NCI-H1105 (cell line): ENCODE results near the gene SEMA4D.

Experiments
- DNase-seq: peaks from one replicate; lab custom pipeline; 2025; lab: John Stamatoyannopoulos, UW

Gene SEMA4D

GRCh38 chr9:89368550-89368949 is 129.4 kb downstream of the SEMA4D start:
- DNase-seq: no peak

GRCh38 chr9:89367726-89368437 is 130.0 kb downstream of the SEMA4D start:
- no peak for DNase-seq

DNA sequence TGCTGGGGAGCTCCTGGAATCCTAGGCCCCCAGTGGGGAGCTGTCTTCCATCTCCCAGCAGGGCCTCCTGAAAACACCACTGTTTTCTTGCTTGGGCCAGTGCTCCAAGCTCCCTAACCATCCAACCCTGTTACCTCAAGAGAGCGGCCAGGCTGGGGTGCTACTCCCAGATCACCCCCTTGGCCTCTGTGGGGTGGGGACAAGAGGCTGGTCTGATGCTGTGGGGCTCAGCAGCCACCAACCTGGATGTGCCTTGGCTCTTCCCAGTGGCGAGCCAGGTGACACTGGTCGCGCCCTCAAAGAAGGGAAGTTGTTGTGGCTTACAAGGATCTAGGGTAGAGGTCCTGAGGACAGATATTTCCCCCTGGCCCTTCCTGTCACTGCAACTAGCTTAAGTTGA is 130.6 kb downstream of the SEMA4D start:
- DNase-seq: no peak

DNA sequence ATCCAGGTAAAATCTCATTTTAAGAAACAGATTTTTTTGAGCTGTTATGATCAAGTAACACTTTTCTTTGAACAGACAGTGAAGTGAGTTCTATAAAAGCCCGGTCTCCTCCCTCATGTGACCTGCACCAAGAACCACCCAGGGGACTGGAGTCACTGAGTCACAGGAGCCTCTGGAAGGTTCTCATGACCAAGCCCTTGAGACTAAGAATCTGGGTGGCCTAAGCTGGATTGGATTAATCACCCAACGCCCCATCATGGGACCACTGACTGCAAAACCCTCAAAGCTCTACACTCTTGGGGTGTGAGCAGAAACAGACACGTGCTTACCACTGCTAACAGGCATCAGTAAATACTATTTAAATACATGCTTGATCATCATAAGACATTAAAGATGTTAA is 131.2 kb downstream of the SEMA4D start:
- no peak for DNase-seq

DNA sequence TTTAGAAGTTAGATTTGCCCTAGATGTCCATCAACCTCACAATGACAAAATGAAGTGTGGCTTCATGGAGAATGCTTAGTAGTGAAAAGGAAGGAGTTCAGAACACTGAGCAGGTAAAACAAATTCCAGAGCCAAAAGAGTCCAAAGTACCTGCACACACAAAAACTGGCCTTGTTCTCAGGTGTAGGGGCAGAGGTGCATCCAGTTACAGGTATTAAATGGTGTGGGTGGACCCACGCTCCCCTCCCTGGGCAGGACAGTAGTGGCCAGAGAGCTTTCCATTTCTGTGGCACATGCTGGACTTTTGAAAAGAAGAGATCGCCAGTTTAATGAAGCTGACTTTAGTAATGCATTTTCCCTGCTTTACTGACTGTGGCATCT is 132.4 kb downstream of the SEMA4D start:
- no peak for DNase-seq

DNA sequence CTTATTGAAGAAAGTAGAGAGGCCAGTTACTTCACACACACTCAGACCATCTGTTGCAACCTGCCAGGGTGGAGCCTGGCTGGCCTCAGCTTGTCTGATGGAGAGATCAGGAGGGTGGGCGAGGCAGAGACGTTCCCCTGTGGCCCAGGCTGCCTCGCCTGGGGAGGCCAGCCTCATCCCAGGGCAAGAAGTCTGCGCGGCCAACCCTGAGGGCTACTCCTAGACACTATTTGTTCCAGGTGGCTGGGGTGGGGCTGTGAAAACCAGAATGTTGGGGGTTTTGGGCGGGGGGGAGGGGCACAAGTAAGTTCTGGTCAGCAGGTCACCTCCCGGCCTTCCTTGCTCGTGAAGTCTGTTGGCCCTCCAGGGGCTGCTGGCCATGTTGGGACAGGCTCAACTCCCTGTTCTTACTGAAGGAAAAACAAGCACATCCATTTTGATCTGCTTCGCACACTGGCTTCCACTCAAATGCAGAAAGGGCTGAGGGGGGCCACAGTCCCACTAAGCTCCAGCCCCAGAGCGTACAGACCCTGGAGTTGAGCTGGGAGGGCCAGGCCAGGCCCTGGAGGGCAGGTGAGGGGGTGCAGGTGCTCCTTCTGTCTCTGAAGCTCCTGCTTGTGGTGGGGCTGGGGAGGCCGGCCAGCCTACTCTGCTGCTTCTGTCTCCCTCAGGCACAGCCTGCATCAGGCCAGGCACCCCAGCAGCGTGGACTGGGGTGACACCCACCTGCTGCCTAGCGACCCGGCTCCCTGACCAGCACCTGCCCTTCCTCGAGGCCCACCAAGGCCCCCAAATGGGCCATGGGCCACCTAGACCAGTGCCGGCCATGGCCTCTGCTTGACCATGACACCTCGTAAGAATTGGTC is 133.0 kb downstream of the SEMA4D start:
- no peak for DNase-seq

GRCh38 chr9:89363921-89364665 is 133.8 kb downstream of the SEMA4D start:
- DNase-seq: no peak

GRCh38 chr9:89363311-89363670 is 134.6 kb downstream of the SEMA4D start:
- no peak for DNase-seq

DNA sequence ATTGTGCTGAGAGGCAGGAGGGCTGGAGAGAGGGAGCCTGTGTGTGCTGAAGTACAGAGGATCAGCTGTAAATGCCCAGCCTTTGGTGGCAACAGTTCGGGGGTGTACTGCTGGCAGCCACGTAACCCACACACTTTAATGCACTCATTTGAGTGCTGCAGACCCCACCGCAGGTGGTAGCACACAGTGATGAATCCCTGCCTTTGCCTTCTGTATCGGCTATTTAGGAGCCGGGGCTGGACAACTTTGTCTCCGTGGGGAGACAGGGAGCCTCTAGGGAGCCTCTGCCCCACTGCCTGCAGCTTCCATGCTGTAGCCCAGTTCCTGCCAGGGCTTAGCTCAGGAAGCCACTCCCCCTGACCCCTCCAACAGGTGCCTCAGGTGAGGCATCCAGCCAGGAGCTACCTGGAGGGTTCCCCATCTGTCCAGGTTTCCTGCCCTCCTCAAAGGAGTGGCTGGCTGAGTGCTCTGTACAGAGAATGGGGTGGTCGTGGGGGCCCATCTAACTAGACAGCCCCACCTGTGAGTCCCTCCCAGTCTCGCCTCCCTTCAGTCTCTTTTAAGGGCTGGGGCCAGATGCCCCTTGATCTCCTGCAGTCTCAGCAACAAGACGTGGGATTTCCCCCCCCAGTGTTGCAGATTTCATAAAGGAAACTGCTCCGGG is 135.1 kb downstream of the SEMA4D start:
- DNase-seq: no peak

DNA sequence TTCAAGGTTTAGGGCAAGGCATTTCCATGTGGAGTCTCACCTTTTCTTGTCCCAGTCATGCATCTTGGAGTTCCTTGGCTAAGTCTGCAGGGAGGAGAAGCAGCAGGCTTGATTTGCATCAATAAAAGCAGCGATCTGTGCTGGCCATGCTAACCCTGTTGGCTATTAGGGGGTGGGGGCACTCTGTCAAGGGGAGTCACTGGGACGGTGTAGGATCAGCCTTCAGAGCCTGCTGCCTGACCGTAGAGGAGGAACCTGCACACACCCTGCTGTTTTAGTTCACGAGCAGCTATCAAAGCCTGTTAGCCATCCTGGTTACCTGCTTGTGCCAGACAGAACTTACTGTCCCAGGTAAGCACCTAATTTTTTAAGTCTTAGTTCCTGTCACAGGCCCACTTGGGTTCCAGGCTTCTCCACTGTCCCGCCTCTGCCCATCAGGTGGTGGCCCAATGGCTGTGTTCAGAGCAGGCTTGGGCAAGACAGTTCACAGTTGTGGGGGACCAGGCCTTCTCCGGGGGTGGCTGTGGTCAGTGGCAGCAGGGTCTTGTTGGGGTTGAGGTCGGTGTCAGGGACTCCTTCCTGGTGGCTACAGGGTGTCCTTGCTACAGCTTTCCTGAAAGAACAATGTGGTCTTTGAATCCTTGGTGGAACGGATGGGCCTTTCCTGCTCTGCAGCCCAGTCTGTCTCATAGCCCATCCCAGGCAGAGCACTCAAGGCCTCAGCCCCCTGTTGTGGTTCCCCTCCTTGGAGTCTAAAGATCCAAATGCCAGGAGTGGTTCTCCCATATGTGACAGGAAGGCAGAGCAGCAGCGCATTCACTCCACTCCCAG is 135.9 kb downstream of the SEMA4D start:
- DNase-seq: no peak

DNA sequence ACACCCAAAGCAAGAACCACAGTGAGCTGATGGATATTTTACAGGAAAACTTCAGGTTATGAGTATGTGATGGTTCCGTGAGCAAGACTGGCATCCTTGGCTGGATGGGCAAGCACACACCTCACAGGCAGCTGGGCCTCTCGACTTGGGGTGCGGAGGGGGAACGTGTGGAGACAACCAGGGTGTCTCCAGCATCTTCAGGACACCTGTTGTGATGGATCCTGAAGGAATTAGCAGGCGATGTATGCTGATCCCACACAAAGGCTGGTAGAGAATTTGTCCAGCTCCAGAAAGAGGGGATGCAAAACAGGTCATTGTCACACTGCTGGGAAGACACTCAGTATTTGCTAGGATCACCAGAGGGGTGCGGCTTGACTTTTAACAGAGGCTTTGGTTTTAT is 136.9 kb downstream of the SEMA4D start:
- DNase-seq: no peak

DNA sequence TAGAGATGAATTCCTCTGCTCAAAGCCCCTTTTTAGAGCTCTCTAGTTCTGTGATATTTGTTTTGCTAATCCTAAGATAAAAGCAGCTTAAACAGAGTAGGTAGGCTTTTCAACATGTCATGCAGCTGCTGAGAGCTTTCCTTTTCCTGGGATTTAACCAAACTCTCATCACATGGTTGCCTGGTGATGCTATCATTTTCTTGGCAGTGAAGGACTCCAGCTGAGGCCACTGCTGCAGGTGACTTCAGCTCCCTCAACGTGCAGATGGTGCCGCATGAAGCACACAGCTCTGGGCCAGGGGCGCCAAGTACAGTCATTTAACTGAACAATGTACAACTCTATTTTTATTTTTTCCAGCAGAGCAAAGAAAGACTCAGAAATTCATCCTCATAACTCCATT is 137.4 kb downstream of the SEMA4D start:
- DNase-seq: peak; percentile 36

- DNase-seq: peak; percentile 82
Observed at GRCh38 chr9:89359751-89360261, 138.1 kb downstream of the SEMA4D start.

DNA sequence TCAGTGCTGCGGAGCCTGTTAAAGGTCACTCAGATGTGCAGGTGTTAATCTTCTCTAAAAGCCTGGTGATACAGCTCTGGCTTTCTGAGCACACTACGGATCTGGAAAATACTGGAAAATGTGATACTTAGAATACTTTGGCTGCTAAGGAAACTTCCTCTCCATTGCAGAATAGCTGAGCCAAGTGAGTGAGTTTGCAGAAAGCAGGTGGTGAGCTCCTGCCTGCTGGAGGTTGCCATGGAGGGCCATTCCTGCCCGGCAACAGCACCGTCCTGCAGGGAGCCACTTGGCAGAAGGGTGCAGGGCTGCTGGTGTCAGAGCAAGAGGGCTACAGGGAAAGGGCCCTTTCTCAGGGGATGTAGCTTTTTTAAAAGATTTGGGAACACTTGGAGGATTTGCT is 138.9 kb downstream of the SEMA4D start:
- peak; percentile 33 for DNase-seq

GRCh38 chr9:89358376-89358916 is 139.5 kb downstream of the SEMA4D start:
- DNase-seq: no peak

- no peak for DNase-seq
Observed at GRCh38 chr9:89357331-89358197, 140.3 kb downstream of the SEMA4D start.

- no peak for DNase-seq
Observed at GRCh38 chr9:89356782-89357181, 141.1 kb downstream of the SEMA4D start.

DNA sequence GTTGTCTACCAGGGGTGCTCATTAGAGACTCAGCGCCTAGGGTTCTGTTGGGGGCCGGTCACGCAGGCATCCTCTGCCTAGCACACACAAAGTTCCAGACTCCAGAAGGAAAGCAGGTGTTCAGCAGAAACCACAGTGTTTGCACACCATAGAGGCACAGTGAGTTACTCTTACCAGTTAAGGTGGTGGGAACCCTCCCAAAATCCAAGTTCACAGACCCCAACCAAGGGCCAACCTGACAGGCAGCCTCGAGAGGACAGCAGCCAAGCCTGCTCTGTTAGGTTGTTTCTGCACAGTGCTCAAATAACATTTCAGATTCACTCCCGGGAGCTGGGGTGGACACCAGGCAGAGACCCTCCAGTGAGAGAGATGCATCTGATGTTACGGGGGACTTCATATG is 143.4 kb downstream of the SEMA4D start:
- no peak for DNase-seq

DNA sequence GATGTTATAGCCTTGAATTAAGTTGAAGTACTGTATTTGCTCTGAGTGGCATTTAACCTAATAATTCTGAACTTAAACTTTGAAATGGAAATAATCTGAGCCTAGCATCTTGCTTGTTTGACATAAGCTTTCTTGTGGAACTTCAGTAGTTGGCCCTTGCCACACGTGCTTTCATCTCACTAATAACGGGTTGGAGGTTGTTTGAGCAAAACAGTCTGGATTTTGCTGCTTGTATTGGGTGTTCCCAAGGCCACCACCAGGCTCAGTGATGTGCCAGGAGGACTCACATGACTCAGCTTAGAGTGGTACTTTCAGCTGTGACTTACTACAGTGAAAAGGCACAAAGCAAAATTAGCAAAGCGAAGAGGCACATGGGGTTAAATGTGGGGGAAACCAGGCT is 143.9 kb downstream of the SEMA4D start:
- no peak for DNase-seq
